ENCODE data around the gene IL32.
"Not testable (repeated sequence)": the region's sequence is repeated elsewhere in the genome, so short reads cannot be mapped to it uniquely, and the experiment has no call there.

Gene IL32

DNA sequence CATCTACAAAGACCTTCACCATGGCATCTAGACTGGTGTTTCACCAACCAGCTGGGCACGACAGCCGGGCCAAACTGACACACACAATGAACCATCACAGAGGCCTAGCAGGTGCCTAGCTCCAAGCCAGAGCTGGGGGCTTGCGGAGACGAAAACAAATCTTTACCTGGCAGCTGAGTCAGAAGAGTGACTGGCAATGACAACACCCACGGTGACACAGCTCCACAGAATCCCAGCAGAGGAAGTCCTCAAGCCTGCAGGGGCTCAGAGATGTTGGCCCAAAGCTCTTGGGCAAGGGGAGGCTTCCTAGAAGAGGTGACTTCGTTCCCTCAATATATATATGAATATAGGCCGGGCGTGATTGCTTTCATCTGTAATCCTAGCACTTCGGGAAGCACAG, 13.9 kb upstream of the IL32 start:
- DNase-seq (ENCODE audit: low read depth), result no peak

DNA sequence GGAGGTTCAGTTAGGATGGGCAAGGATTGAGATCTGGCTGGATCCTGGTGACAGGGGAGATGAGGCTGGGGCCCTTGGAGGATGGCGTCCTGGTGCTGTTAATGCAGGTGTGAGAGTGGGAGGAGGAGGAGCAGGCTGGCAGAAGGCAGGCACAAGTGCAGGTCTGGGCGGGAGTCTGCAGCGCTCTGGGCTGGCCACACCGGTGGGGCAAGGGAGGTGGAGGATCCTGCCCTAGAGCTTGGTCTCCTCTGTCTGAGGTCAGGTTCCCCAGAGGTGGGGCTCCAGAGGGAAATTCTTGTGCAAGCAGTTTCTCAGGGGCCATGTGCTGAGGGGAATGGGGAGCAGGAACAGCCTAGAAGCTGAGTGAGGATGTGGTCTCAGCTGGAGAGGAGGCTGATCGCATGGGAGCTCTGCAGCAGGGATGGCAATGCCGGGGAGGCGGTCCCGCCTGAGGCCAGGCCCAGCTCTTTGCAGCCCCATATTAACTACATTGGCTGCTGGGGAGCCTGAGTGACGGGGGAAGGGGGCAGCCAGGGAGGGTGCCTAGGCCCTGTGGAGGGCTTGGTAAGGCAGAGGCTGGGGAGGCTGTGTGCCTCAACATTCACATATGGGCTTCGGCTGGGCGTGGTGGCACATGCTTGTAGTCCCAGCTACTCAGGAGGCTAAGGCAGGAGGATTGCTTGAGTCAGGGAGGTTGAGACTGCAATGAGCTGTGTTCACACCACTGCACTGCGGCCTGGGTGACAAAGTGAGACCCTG, 12.7 kb upstream of the IL32 start:
- DNase-seq (ENCODE audit: low read depth), result not testable (repeated sequence)

GRCh38 chr16:3053330-3053710, 12.1 kb upstream of the IL32 start:
- not testable (repeated sequence) for DNase-seq (ENCODE audit: low read depth)

GRCh38 chr16:3054965-3055733, 10.3 kb upstream of the IL32 start:
- no peak for DNase-seq (ENCODE audit: low read depth)

- not testable (repeated sequence) for DNase-seq (ENCODE audit: low read depth)
Measured at GRCh38 chr16:3055734-3056115, 9.7 kb upstream of the IL32 start.

DNA sequence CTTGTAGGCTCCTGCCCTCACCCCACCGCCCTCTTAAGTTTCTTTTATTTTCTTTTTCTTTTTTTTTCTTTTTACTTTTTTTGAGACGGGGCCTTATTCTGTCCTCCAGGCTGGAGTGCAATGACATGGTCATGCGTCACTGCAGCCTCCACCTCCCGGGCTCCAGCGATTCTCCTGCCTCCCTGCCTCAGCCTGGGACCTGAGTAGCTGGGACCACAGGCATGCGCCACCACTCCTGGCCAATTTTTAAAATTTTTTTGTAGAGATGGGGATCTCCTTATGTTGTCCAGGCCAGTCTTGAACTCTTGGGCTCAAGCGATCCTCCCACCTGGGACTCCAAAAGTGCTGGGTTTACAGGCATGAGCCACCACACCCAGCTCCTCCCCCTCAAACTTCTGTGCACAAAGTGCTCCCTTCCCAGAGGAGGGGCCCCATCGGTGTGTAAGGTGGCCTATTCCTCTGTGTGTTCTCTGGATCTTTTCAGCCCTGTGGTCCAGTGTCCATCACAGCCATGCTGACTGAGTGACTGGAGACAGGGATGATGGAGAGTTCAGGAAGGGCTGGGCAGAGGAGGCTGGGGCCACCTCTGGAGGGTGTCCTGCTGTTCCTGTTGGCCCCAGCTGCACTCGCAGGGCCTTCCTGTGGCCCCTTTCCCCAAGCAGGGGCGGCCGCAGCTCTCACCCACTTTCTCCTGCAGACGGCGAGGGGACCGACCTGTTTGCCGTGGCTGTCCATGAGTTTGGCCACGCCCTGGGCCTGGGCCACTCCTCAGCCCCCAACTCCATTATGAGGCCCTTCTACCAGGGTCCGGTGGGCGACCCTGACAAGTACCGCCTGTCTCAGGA, 8.9 kb upstream of the IL32 start:
- no peak for DNase-seq (ENCODE audit: low read depth)

DNA sequence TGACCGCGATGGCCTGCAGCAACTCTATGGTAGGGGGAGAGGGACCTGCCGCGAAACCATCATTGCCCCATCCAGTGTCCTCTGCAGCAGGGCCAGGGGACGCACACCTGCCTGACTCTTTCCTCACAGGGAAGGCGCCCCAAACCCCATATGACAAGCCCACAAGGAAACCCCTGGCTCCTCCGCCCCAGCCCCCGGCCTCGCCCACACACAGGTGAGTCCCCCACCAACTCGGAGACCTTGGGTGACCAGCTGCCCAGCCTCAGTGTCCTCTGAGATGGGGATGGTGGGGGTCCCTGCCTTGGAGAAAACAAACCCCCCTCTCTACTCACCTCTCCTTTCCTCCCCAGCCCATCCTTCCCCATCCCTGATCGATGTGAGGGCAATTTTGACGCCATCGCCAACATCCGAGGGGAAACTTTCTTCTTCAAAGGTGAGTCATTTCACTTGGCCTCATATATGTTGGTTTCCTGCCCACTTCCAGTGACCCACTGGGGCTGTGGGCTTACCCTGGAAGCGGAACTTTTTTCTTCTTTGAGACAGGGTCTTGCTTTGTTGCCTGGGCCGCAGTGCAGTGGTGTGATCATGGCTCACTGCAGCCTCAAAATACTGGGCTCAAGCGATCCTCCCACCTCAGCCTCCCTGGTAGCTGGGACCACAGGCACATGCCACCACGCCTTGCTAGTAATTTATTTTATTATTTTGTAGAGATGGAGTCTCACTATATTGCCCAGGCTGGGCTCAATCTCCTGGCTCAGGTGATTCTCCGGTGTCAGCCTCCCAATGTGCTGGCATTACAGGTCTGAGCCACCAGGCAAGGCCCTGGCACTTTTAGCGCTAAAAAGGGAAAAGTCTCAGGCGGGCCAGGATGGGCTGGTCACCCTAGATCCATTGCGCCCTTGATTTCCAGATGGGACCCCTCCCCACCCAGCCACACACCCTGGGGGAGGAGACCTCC, 8.0 kb upstream of the IL32 start:
- no peak for DNase-seq (ENCODE audit: low read depth)

- DNase-seq (ENCODE audit: low read depth), result no peak
Measured at GRCh38 chr16:3058139-3059030, 7.1 kb upstream of the IL32 start.

GRCh38 chr16:3059041-3059722, 6.3 kb upstream of the IL32 start:
- DNase-seq (ENCODE audit: low read depth), result peak; percentile 74

DNA sequence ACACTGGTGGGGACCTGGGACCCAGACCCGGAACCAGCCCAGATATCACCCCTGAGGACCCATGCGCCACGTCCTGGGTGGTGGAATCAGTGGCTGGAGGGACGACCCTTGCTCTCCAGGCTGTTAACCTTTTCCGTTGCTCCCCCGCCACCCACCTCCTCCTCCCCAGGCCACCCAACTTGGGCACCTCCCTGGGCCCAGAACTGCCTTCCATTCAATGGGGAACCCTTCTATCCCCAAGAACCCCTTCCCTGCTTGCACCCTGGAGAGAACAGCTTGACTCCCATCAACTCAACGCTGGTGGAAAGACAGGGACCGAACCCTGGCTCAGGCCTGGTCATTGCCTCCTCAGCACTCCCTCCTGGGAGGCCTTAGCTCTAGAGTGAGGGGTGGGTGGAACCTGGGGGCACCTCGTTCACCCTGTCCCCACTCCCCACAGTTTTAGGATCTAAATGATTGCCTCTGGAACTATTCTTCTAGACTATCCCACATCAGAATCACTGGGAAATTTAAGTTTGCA, 5.7 kb upstream of the IL32 start:
- no peak for DNase-seq (ENCODE audit: low read depth)

GRCh38 chr16:3060339-3061127, 4.9 kb upstream of the IL32 start:
- no peak for DNase-seq (ENCODE audit: low read depth)

- no peak for DNase-seq (ENCODE audit: low read depth)
Measured at GRCh38 chr16:3062553-3062952, 2.9 kb upstream of the IL32 start.

GRCh38 chr16:3063625-3064386, 1.6 kb upstream of the IL32 start:
- no peak for DNase-seq (ENCODE audit: low read depth)

DNA sequence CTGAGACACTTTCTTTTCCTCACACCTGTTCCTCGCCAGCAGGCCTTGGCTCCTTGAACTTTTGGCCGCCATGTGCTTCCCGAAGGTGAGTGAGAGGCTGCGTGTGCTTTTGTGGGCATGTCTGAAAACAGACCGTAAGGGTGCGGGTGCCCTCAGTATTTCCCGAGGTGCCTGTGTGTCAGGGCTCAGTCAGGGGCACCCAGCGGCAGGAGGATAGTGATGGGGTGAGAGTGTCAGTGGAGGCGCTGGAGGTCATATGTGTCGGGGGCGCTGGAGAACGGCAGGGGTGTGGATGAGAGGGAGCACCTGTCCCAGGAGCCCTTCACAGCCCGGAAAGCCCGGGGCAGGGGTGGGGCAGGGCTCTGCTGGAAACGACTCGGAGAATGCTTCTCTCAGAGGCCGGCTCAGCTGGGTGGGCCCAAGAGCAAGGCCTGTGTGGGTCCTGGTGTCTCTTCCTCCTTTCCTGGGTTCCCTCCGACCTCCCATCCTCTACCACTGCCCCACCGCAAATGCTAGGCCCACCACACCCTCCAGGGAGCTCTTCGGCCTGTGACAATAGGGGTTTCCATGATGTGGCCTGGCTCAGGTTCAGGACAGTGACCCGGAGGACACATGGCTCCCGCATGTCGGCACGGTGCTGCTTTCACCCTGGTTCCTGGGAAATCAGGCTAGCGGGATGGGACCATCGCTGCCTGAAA, 451 bp downstream of the IL32 start:
- DNase-seq (ENCODE audit: low read depth), result no peak

GRCh38 chr16:3066440-3066748, 954 bp downstream of the IL32 start:
- DNase-seq (ENCODE audit: low read depth), result no peak

GRCh38 chr16:3068487-3068886, 3.0 kb downstream of the IL32 start:
- DNase-seq (ENCODE audit: low read depth), result no peak

DNA sequence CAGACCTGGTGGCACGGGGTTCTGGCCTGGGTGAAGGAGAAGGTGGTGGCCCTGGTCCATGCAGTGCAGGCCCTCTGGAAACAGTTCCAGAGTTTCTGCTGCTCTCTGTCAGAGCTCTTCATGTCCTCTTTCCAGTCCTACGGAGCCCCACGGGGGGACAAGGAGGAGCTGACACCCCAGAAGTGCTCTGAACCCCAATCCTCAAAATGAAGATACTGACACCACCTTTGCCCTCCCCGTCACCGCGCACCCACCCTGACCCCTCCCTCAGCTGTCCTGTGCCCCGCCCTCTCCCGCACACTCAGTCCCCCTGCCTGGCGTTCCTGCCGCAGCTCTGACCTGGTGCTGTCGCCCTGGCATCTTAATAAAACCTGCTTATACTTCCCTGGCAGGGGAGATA, 3.7 kb downstream of the IL32 start:
- not testable (repeated sequence) for DNase-seq (ENCODE audit: low read depth)
